ENCODE results near the gene CCN5. TPM values are rescaled to one million over a fixed set of nuclear protein-coding genes. Genes with fewer than 3 reads are reported as not detected.

Gene CCN5
- total RNA-seq, 2 experiments from 2014 or later: not detected

- TF ChIP-seq, protein P1, sequence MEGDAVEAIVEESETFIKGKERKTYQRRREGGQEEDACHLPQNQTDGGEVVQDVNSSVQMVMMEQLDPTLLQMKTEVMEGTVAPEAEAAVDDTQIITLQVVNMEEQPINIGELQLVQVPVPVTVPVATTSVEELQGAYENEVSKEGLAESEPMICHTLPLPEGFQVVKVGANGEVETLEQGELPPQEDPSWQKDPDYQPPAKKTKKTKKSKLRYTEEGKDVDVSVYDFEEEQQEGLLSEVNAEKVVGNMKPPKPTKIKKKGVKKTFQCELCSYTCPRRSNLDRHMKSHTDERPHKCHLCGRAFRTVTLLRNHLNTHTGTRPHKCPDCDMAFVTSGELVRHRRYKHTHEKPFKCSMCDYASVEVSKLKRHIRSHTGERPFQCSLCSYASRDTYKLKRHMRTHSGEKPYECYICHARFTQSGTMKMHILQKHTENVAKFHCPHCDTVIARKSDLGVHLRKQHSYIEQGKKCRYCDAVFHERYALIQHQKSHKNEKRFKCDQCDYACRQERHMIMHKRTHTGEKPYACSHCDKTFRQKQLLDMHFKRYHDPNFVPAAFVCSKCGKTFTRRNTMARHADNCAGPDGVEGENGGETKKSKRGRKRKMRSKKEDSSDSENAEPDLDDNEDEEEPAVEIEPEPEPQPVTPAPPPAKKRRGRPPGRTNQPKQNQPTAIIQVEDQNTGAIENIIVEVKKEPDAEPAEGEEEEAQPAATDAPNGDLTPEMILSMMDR (IDR thresholded peaks at IDR 0.05): no peak
- DNase-seq (no peak), ATAC-seq (no peak)
- H3K36me3 Mint-ChIP-seq (ENCODE audit: low read depth): no peaks in the 10 kb centered on the region
- no peaks in the 10 kb centered on the region for H3K9me3 Mint-ChIP-seq
- no peaks in the 10 kb centered on the region for H3K4me1 Mint-ChIP-seq (ENCODE audit: low read depth)
- no peak overlapping the region for H3K4me3 Mint-ChIP-seq
- intact Hi-C loops (cut with micrococcal nuclease): loop anchor here (10.0 kb wide), 1 partner anchor 64 kb away; no protein-coding TSS in a partner anchor
- H3K27me3 Mint-ChIP-seq: no peaks in the 10 kb centered on the region
- no peak overlapping the region for H3K27ac Mint-ChIP-seq
- POLR2A ChIA-PET: no interaction called here
- CTCF ChIA-PET: interaction anchor here (1.2 kb wide), 1 partner anchor 54 kb away, joined by 3 read pairs; no protein-coding TSS in a partner anchor
Observed at GRCh38 chr20:44678990-44679611, 36.1 kb upstream of the CCN5 start.

- Mint-ChIP-seq H3K9me3 (no peaks in the 10 kb centered on the region), H3K27me3 (no peaks in the 10 kb centered on the region), H3K36me3 (ENCODE audit: low read depth) (no peaks in the 10 kb centered on the region), H3K4me3 (no peak overlapping the region), H3K27ac (no peak overlapping the region), H3K4me1 (ENCODE audit: low read depth) (peaks cover 6% of the 10 kb centered on the region)
- intact Hi-C loops (cut with micrococcal nuclease): no loop called here
- ChIA-PET CTCF (interaction anchor here (0.7 to 6.6 kb wide), 15 partner anchors 32 to 297 kb away, joined by 3 to 118 read pairs (median 9); partner anchors contain the start of genes ADA and KCNK15), POLR2A (interaction anchor here (0.8 kb wide), 1 partner anchor 66 kb away, joined by 3 read pairs; no protein-coding TSS in a partner anchor)
- TF ChIP-seq, protein P1 (IDR thresholded peaks at IDR 0.05): no peak
- ATAC-seq (no peak), DNase-seq (no peak)
Observed at GRCh38 chr20:44681796-44682566, 33.2 kb upstream of the CCN5 start.

- DNase-seq (peak; percentile 79), ATAC-seq (peak; percentile 84)
- POLR2A ChIA-PET: interaction anchor here (1.0 to 1.5 kb wide), 4 partner anchors 30 to 49 kb away, joined by 3 to 7 read pairs (median 4); no protein-coding TSS in a partner anchor
- H3K4me1 Mint-ChIP-seq (ENCODE audit: low read depth): peaks cover 6% of the 10 kb centered on the region
- TF ChIP-seq, protein P1 (IDR thresholded peaks at IDR 0.05): peak; percentile 70
- CTCF ChIA-PET: interaction anchor here (0.8 to 6.6 kb wide), 46 partner anchors 10 to 565 kb away, joined by 3 to 118 read pairs (median 5); partner anchors contain the start of genes ADA and KCNK15
- no peak overlapping the region for H3K4me3 Mint-ChIP-seq
- no peaks in the 10 kb centered on the region for H3K36me3 Mint-ChIP-seq (ENCODE audit: low read depth)
- peaks cover 2% of the 10 kb centered on the region for H3K27me3 Mint-ChIP-seq
- intact Hi-C loops (cut with micrococcal nuclease): loop anchor here (2.0 kb wide), 1 partner anchor 49 kb away; no protein-coding TSS in a partner anchor
- no peak overlapping the region for H3K27ac Mint-ChIP-seq
- H3K9me3 Mint-ChIP-seq: no peaks in the 10 kb centered on the region
Observed at GRCh38 chr20:44683263-44684046, 31.7 kb upstream of the CCN5 start.

DNA sequence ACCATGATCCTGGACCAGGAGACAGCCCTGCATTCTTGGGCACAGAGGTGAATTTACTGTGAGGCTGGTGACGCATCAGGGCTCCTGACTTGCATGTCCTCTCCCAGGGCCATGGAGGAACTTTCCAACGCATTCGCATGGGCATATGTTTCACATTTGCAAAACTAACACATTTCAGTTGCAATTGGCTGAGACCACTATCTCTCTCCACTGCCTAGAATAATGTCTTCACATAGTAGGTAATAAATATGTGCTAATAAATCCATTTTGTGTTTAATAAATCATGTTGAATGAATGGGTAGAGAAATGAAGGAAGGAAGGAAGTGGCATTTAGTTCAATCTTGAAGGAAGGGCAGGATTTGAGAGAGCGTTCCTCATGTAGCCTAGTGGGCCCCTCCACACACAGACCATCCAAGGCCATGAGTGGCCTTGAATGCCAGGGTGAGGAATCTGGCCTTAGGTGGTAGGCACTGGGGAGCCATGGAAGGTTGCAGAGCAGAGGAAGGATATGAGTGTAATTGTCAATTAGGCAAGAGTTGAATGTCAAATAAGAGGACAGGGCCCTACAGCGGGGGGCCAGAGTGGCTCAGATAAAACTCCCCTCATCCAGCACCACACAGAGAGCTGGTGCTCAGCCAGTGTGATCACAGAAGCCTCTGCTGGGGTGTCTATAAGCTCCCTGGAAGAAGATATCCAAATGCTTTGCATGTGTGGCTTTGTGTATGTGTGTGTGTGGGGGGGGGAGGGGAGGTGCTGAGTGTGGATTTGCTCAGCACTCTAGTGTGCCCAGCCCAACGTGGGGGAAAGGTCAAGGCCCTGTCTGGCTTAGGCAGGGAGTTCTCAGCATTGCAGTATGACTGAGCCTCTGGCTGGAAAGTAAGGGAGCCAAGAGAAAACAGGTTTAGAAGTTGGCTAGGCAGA is 30.9 kb upstream of the CCN5 start:
- DNase-seq (peak; percentile 15), ATAC-seq (no peak)
- Mint-ChIP-seq H3K4me1 (ENCODE audit: low read depth) (peaks cover 6% of the 10 kb centered on the region), H3K9me3 (no peaks in the 10 kb centered on the region), H3K27me3 (peaks cover 2% of the 10 kb centered on the region), H3K4me3 (no peak overlapping the region), H3K36me3 (ENCODE audit: low read depth) (no peaks in the 10 kb centered on the region), H3K27ac (no peak overlapping the region)
- ChIA-PET POLR2A (interaction anchor here (0.6 to 1.5 kb wide), 5 partner anchors 8 to 48 kb away, joined by 3 to 7 read pairs (median 3); no protein-coding TSS in a partner anchor), CTCF (interaction anchor here (0.6 to 6.6 kb wide), 58 partner anchors 9 to 470 kb away, joined by 3 to 118 read pairs (median 5); partner anchors contain the start of genes ADA and KCNK15)
- intact Hi-C loops (cut with micrococcal nuclease): loop anchor here (2.0 kb wide), 1 partner anchor 48 kb away; no protein-coding TSS in a partner anchor
- TF ChIP-seq, protein P1 (IDR thresholded peaks at IDR 0.05): no peak
